ENCODE measurements around the gene TRIP13.

Gene TRIP13

DNA sequence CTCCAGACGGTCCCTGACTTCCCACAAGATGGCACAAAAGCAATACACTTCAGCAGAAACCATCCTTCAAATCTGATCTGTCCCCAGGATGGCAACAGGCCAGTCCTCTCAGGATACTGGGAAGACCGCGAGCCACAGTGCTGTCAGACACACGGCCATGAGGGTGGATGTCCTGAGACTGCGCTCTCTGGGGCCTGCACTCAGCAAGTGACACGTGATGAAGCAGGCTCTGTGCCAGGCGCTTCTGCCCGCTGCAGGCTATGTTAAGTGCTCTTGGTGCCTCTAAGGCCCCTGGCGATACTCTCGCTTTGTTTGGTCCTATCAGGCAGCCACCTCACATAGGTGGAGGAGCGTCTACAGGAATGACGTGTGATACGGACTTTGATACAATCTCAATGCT, 7.2 kb upstream of the TRIP13 start:
- TF ChIP-seq, protein P1, sequence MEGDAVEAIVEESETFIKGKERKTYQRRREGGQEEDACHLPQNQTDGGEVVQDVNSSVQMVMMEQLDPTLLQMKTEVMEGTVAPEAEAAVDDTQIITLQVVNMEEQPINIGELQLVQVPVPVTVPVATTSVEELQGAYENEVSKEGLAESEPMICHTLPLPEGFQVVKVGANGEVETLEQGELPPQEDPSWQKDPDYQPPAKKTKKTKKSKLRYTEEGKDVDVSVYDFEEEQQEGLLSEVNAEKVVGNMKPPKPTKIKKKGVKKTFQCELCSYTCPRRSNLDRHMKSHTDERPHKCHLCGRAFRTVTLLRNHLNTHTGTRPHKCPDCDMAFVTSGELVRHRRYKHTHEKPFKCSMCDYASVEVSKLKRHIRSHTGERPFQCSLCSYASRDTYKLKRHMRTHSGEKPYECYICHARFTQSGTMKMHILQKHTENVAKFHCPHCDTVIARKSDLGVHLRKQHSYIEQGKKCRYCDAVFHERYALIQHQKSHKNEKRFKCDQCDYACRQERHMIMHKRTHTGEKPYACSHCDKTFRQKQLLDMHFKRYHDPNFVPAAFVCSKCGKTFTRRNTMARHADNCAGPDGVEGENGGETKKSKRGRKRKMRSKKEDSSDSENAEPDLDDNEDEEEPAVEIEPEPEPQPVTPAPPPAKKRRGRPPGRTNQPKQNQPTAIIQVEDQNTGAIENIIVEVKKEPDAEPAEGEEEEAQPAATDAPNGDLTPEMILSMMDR (IDR thresholded peaks at IDR 0.05; ENCODE audit: low read depth, low read length), result no peak
- DNase-seq, result peak; percentile 90
- Histone ChIP-seq H3K27me3 (no peaks in the 10 kb centered on the region), H3K36me3 (peaks cover 98% of the 10 kb centered on the region), H3K4me1 (peaks cover 12% of the 10 kb centered on the region), H3K4me3 (ENCODE audit: low read depth, low read length) (no peak overlapping the region), H3K9me3 (no peaks in the 10 kb centered on the region)

DNA sequence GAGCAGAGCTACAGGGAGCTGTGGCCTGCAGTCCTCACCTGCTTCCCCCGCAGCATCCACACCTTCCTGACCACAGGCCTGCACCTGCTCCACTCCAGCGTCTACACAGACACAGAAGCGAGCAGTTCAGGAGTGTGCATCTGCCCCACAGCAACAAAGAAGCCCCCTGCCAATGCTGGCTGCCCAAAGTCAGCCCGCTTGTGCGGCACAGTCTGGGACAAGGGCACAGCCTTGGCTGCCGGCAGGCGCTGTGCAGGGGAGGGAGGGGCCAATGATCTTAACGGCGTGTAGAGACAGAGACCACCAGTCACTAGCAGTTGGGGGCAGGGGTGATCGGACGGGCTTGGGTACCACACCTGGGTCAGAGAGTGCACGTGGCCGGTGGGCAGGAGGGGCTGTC, 6.6 kb upstream of the TRIP13 start:
- Histone ChIP-seq H3K36me3 (peaks cover 98% of the 10 kb centered on the region), H3K4me1 (peaks cover 12% of the 10 kb centered on the region), H3K9me3 (no peaks in the 10 kb centered on the region), H3K4me3 (ENCODE audit: low read depth, low read length) (no peak overlapping the region), H3K27me3 (no peaks in the 10 kb centered on the region)
- TF ChIP-seq, protein P1 (IDR thresholded peaks at IDR 0.05; ENCODE audit: low read depth, low read length), result no peak
- no peak for DNase-seq

DNA sequence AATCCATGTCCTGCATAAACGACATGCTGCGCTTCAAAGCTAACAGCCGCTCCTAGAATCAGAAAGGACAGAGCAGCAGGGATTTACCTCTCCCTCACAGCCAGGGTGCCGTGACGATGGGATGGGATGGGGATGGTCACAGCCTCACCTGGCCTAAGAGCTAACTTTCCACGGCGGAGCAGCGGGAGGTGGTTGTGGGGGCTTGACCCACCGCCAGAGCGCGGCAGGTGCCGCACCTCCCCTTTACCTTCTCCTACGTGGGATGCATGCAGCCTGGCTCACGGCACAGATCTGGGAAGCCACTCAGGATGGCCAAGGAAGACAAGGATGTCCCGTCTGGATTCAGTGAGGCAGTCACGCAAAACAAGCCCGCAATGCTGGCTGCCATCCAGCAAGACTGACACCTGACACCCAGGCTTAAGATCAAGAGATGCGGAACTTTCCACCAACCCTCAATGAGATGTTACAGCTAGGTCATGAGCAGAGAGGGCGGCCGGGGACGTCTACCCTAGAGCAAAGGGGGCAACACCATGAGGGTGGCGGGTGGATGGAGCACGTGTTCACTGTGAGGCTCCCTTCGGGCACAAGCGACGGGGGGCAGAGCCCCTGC, 5.9 kb upstream of the TRIP13 start:
- peaks cover 96% of the 10 kb centered on the region for H3K36me3 ChIP-seq
- TF ChIP-seq, protein P1 (IDR thresholded peaks at IDR 0.05; ENCODE audit: low read depth, low read length), result no peak
- peaks cover 12% of the 10 kb centered on the region for H3K4me1 ChIP-seq
- no peak overlapping the region for H3K4me3 ChIP-seq (ENCODE audit: low read depth, low read length)
- no peak for DNase-seq
- H3K27me3 ChIP-seq, result no peaks in the 10 kb centered on the region
- no peaks in the 10 kb centered on the region for H3K9me3 ChIP-seq

DNA sequence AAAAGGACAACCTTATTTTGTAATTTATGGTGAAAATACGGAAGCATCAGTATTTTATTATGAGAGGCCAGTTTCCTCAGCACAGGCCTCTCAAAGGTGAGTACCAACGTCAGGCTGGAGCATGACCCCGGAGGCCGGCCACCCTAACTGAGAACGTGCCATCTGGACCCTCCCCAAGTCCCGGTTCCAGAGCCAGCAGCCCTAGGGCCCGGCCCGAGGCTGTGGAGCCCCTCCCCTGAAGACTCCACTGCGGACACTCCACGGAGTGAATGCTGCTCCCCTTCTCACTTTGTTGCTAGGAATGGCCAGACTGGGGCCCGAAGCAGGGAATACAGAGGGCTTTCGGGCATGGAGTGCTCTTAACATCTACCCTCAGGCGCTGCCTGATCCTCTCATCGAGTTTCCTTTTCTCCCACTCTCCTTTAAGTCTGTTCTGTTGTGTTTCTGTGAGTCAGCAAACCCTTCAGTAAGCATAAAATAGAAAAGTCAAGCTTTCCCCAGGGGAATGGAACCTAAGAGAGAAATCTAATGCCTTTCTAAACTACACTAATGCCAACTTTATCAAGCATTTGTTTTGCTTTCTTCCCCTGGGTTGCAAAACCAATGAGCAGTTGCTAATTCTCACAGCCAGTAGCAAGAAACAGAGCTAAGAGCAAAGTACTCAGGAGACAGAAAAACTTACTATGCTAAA, 4.6 kb upstream of the TRIP13 start:
- no peak for DNase-seq
- TF ChIP-seq, protein P1 (IDR thresholded peaks at IDR 0.05; ENCODE audit: low read depth, low read length), result no peak
- H3K9me3 ChIP-seq, result no peaks in the 10 kb centered on the region
- no peak overlapping the region for H3K4me3 ChIP-seq (ENCODE audit: low read depth, low read length)
- H3K4me1 ChIP-seq, result peaks cover 12% of the 10 kb centered on the region
- no peaks in the 10 kb centered on the region for H3K27me3 ChIP-seq
- peaks cover 85% of the 10 kb centered on the region for H3K36me3 ChIP-seq

DNA sequence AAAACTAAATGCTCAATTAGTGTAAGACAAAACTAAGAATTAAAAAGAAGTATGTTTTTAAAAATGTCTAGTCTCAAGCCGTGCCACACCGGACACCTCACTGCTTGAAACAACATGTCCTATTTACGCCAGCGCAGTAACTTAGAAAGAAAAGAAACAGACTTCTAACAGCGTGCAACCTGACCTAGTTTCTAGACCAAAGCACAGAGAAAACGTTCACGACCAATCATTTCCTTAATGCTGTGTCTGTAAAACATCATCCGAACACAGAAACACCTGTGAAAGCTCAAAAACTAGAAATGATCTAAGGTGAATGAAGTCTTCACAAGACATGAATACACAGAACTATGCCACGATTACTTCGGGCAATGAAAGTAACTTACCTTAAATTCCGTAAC, 4.0 kb upstream of the TRIP13 start:
- H3K27me3 ChIP-seq, result no peaks in the 10 kb centered on the region
- H3K4me1 ChIP-seq, result peaks cover 12% of the 10 kb centered on the region
- TF ChIP-seq, protein P1 (IDR thresholded peaks at IDR 0.05; ENCODE audit: low read depth, low read length), result no peak
- no peak overlapping the region for H3K4me3 ChIP-seq (ENCODE audit: low read depth, low read length)
- DNase-seq, result no peak
- H3K36me3 ChIP-seq, result peaks cover 80% of the 10 kb centered on the region
- H3K9me3 ChIP-seq, result no peaks in the 10 kb centered on the region

DNA sequence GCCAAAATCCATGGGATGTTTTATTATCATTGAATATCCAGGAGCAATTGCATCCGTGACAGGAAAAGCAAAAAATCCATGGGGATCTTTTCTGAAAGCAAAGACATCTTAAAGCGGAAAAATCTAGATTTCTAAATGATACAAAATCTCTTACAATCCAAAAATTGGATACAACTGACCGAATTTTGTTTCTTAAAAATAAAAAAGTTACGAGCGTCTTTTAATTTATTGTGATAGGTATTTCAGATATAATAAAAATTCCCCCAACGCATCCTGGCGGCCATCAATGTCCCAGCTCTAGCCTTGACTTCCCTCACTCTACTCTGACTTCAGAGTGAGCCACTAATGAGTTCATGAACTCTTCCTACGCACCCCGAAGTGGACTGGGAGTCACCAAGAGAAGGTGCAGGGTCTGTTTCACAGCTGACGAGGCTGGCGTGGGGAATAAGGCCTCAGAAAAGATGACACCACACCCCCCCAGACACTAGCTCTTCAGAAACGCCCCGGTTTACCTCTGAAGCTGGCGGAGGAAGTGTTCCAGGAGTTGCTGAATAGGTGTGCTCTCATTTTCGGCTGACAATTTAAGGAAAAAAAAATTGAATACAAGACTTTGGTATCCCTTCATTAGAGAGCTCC, 3.5 kb upstream of the TRIP13 start:
- Histone ChIP-seq H3K36me3 (peaks cover 79% of the 10 kb centered on the region), H3K4me1 (peaks cover 12% of the 10 kb centered on the region)
- TF ChIP-seq, protein P1 (IDR thresholded peaks at IDR 0.05; ENCODE audit: low read depth, low read length), result no peak

More for the DNA sequence above, 3.5 kb upstream of the TRIP13 start:
- H3K27me3 ChIP-seq, result no peaks in the 10 kb centered on the region
- no peak overlapping the region for H3K4me3 ChIP-seq (ENCODE audit: low read depth, low read length)
- DNase-seq, result no peak
- H3K9me3 ChIP-seq, result no peaks in the 10 kb centered on the region

All from BE2C (cell line).